ENCODE measurements around the gene IHH.

DNA sequence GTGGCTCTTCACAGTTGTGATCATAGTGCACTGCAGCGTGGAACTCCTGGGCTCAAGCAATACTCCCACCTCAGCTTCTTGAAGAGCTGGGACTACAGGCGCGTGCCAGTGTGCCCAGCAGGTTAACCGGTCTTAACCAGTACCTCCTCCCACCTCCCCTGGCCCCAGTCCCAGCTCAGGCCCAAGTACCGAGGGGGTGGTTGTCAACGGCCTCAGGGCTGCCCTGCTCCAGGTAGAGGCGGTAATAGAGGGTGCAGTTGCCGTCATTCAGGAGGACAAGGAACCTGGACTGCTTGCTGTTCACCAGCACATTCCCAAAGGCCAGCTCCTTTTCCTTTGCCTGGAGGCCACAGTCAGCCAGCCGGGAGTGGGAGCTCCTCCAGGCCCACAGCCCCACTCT, 39.1 kb downstream of the IHH start:
- TF ChIP-seq, protein P1, sequence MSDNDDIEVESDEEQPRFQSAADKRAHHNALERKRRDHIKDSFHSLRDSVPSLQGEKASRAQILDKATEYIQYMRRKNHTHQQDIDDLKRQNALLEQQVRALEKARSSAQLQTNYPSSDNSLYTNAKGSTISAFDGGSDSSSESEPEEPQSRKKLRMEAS (IDR thresholded peaks at IDR 0.05; ENCODE audit: insufficient read depth, insufficient read length), result no peak
- TF ChIP-seq POLR2AphosphoS5 (IDR thresholded peaks at IDR 0.05; ENCODE audit: insufficient read depth, low read depth, low read length), result no peak
- TF ChIP-seq, protein P2, sequence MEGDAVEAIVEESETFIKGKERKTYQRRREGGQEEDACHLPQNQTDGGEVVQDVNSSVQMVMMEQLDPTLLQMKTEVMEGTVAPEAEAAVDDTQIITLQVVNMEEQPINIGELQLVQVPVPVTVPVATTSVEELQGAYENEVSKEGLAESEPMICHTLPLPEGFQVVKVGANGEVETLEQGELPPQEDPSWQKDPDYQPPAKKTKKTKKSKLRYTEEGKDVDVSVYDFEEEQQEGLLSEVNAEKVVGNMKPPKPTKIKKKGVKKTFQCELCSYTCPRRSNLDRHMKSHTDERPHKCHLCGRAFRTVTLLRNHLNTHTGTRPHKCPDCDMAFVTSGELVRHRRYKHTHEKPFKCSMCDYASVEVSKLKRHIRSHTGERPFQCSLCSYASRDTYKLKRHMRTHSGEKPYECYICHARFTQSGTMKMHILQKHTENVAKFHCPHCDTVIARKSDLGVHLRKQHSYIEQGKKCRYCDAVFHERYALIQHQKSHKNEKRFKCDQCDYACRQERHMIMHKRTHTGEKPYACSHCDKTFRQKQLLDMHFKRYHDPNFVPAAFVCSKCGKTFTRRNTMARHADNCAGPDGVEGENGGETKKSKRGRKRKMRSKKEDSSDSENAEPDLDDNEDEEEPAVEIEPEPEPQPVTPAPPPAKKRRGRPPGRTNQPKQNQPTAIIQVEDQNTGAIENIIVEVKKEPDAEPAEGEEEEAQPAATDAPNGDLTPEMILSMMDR (IDR thresholded peaks at IDR 0.05; ENCODE audit: extremely low read depth in 1 of 2, insufficient read depth in 1 of 2, low read depth in 1 of 2, low read length in 2 of 2), result no peak

Data from endothelial cell of umbilical vein (primary cell).